NCI-H1930 (cell line): ENCODE measurements around the gene NDC1.
A peak's percentile ranks its signal among the peaks of the same experiment; 100 is the strongest.
"Not testable (repeated sequence)": the region's sequence is repeated elsewhere in the genome, so short reads cannot be mapped to it uniquely, and the experiment has no call there.

ENCODE experiments used
- DNase-seq, 2 experiments: peaks; one replicate each; lab custom pipeline; 2025; lab: John Stamatoyannopoulos, UW

The NDC1 gene, protein sequence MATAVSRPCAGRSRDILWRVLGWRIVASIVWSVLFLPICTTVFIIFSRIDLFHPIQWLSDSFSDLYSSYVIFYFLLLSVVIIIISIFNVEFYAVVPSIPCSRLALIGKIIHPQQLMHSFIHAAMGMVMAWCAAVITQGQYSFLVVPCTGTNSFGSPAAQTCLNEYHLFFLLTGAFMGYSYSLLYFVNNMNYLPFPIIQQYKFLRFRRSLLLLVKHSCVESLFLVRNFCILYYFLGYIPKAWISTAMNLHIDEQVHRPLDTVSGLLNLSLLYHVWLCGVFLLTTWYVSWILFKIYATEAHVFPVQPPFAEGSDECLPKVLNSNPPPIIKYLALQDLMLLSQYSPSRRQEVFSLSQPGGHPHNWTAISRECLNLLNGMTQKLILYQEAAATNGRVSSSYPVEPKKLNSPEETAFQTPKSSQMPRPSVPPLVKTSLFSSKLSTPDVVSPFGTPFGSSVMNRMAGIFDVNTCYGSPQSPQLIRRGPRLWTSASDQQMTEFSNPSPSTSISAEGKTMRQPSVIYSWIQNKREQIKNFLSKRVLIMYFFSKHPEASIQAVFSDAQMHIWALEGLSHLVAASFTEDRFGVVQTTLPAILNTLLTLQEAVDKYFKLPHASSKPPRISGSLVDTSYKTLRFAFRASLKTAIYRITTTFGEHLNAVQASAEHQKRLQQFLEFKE

DNA sequence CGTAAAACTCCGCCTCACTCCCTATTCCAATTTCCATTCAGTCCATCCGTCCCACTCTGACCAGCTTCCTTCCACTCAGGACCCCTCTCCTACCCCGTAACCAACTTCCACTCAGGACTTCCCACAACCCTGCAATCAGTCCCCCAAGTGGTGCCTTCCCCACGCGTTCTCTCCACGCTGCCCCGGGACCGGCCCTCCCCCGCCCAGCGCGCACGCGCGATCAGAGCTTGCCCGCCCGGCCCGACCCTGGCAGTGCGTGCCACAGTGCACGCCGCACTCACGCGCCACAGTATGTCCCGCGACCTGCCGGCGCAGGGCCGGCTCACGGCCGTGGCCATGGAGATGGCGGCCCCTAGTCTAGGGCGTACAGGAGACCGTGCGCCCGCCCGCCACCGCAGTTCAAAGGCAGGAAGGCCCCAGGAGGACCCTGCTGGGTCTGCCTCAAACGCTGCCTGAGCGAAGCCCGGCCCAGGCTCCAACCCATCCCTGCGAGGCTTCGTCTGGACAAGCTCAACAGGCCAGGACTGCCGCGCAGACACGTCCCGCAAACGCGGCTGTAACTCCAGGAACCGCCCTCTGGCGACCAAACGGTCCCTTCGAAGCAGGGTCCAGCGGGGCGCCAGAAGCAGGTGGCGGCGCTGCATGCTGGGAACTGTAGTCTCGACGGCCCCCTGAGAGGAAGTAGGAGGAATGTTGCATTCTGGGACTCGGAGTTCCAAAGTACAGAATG lies at the start of gene NDC1:
NDC1 (minus strand) TSS at position 373 of the 730 bp plus-strand sequence; CDS start at position 338, 35 bp downstream.
- DNase-seq: peak; percentile 92 to 94

DNA sequence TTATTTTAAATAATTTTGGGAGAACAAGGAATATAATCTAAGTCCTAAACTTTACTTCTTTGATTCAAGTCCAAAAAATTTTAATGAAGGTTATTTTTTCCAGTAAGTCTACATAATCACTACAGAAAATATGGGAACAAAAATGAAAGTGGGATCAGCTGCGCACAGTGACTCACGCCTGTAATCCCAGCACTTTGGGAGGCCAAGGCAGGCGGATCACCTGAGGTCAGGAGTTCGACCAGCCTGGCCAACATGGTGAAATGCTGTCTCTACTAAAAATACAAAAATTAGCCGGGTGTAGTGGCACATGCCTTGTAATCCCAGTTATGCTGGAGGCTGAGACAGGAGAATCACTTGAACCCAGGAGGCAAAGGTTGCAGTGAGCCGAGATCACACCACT lies 45.5 kb upstream of the NDC1 start:
- DNase-seq: not testable (repeated sequence)

DNA sequence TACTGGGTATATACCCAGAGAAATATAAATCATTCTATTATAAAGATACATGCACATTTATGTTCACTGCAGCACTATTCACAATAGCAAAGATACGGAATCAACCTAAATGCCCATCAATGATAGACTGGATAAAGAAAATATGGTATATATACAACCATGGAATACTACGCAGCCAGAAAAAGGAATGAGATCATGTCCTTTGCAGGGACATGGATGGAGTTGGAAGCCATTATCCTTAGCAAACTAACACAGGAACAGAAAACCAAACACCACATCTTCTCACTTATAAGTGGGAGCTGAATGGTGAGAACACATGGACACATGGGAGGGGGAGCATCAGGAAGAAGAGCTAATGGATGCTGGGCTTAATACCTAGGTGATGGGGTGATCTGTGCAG lies 43.8 kb upstream of the NDC1 start:
- DNase-seq: not testable (repeated sequence)

DNA sequence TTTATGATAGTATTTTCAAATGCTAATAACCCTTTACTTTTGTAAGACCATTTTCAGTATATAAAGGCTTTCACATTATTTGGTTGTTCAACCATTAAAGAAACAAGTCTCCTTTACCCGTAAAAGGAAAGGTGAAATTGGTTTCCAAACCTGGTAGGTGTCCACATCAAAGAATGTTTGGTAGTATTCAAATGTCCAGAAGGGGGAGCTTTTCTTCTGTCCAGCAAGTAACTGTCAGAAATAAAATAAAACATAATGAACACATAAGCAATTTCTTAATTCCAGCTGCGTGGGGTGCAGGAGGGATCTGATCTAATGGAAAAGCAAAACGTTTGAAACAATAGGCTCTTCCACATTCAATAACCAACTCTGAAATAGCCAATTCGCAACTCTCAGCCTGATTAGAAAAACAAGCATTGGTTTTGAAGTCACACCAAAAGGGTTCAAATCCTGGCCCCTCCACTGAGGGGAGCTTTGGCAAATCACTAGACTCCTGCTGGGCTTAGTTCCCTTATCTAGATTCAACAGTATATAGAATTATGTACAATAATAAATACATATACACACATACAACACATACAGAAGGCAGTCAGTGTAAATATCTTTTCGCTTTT lies 40.5 kb upstream of the NDC1 start:
- DNase-seq: peak; percentile 12 to 17

DNA sequence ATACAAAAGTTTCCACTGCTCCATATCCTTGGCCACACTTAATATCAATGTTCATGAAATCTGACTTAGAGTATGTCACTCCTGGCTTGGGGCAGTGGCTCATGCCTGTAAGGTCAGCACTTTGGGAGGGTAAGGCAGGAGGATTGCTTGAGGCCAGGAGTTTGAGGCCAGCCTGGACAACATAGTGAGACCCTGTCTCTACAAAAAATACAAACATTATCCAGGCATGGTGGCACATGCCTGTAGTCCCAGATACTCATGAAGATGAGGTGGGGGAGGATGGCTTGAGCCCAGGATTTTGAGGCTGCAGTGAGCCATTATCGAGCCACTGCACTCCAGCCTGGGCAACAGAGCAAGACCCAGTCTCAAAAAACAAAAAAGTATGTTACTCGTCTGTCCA lies 37.1 kb upstream of the NDC1 start:
- DNase-seq: not testable (repeated sequence)

DNA sequence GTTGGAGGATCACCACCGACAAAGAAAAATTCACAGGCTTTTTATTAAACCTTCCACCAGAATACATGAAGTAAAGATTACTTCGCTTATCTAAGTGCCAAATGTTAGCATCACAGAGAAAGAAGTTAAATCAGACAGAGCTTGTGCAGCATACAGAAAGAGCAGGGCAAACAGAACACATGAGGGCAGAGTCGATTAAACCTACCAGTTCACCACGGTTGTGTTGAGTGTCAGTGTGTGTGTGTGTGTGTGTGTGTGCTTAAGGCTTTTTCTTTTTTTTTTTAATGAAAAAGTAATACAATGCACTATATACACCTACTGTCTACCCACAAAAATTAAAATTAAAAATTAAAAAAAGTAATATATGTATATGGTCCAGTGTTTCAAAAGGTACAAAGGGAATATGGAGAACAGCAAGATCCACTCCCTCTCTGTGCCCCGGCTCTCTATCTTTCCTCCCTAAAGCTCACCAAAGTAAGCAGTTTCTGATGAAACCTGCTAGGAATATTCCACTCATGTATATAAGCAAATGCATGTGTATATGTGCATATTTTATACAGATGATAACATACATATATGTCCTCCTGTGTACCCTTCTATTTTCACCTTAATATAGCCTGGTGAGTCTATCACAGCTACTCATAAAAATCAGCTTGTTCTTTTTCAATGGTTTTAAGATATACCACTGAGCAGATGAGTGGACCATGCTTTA lies 33.8 kb upstream of the NDC1 start:
- no peak for DNase-seq

DNA sequence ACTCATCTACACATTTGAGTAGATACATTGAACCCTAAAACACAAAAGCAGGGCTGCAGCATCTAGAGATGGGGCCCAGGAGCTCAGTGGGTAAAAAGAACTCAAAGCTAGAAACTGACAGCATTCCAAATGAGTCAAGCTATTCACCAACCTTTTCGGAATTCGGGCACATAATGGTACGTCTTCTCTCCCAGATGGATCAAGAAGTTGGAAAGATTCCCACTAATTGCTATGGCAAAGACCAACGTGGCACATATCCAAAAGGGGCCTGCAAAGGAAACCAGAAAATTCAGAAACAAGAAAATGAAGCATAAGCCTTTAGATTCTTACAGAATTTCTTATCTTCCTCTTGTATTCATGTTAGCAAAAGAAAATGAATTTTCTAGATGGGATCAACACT lies 33.1 kb upstream of the NDC1 start:
- no peak for DNase-seq

DNA sequence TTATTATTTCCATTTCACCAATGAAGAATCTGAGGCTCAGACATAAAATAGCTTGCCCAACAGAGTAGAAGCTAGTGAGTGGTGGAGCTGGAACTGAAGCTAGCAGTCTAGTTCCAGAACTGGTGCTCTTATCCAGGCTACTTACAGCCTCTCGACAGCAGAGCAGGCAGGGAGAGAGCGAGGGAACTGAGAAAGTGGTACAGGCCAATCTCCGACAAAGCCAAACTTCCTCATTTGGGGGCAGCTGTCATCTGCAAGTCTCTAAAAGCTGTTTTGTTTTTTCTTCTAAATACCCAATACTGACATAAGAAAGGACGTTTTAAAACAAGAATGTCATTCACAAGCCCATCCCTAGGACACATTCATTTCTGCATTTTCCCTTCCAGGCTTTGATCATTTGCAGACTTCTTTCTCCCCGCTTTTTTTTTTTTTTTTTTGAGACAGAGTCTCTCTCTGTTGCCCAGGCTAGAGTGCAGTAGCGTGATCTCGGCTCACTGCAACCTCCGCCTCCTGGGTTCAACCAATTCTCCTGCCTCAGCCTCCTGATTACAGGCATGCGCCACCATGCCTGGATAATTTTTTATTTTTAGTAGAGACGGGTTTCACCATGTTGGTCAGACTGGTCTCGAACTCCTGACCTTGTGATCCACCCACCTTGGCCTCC lies 31.5 kb upstream of the NDC1 start:
- no peak for DNase-seq

DNA sequence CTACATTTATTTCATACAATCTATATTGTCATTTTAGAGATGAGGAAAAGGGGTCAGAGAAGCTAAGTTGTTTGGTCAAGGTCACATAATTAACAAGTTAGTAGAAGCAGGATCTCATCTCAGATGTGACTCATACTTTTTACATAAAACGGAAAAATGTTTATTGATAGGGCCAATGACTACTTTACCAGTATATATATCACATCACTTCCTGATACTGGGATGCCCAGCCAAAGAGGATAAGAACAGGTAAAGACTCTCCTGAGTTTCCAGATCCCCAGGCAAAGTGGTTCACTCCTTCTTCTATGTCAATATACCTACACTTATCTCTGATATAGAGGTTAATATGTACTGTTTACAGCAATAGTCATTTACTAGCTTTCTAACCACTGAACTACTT lies 30.5 kb upstream of the NDC1 start:
- no peak for DNase-seq

DNA sequence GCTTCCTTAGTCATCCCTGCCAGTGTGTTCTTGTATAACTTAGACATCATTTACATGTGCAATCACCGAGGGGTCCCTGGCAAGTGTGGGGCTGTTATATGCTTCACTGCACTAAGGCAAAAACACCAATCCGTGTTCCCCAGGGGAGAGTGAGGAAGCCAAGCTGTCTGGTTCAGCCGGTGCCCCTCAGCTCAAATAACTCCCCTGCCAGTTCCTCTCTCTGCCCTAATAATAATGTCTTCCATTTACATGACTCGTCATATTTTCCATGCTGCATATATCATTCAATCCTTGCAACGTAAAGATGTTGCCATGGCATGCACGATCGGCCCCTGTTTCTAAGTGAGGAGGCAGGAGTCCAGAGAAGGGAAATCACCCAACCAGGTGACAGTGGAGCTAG lies 24.4 kb upstream of the NDC1 start:
- no peak for DNase-seq

DNA sequence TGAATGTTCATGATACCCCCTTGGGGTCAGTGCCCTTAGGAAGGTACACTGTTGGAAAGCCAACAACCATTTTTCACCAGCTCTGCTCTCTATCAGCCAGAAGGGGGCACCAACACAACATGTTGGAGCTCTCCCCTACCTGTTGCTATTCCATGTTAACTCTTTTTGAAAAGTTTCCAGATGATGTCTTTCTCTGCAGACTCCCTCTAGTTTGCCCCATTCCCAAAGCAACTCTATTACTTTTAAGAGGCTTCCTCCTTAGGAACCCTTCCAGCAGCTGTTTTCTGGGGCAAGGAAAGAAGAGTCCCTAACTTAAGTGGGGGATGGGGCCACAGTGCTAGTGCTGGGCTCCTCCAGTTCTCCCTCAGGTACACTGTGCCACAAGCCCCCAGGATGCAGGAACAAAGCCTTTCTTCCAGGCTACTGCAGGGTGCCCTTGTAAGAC lies 22.9 kb upstream of the NDC1 start:
- peak; percentile 11 to 39 for DNase-seq

DNA sequence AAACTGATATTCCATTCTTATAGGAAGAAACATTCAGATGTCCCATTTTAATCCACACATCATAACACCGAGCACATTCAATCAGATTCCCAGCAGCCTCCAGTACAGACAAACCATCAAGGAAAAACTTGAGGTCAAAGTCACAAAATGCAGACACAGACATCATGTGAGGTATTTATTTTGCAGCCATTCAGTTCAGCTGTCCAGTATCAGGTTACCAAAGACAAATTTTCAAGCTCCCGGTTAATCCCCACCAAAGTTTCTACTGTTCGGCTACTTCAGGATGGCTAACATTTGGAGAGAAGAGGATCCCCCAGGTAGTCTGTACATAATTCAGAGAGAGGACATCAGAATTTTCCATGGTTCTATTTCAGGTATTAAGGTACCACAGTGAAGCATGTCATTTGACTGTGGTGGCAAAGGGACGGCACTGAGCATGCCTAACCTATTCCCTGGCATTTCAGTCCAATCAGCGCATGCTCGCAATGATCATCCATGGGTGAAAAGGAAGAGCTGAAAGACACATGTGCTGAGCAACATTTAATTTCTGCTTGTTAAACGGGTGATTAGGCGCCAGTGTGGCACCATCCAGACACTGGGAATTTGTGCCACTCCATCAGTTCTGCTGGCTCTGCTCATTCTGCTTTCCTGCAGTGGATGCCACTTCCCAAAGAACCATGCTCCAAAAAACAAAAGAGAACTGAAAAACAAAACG lies 13.6 kb upstream of the NDC1 start:
- no peak for DNase-seq

DNA sequence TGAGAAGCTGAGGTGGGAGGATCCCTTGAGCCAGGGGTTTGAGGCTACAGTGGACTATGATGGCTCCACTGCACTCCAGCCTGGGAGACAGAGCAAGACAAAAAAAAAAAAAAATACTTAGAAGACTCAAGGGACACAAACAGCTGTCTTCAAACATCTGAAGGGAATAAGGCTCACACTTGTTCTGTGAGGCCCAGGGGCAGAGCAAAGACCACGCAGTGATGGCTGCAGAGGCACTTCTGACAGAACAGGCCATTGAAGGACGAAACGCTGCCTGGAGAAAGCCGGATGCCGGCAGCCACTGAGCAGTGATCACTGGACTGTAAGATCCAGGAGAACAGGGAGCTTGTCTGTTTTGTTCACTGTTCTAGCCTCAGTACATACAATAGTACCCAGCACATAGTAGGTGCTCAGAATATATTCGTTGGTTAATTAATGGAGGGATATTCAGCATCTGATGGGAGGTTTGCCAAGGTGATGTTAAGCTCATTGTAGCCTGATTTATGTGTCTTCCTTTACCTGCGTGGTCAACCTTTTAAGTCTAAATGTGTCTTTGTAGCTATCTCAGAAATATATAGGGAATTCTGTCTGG lies 12.1 kb upstream of the NDC1 start:
- no peak for DNase-seq

DNA sequence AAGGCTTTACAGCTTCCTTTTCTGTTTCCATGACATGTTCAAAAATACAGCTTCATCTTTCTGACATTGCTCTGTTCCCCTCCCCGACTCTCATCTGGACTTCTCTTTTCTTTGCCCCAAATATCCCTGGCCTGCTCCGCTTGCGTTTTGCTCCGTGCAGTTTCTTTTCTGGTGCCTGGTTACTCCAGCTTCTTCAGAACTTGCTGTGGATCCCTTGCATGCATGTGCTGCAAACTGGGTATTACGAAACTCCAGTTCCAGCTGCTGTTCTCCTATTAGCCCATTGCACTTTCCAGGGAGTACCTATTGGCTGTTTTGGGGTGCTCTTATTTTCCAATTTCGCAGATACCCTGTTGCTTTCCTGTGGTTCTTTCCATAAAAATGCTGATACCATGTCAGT lies 9.9 kb upstream of the NDC1 start:
- DNase-seq: no peak

DNA sequence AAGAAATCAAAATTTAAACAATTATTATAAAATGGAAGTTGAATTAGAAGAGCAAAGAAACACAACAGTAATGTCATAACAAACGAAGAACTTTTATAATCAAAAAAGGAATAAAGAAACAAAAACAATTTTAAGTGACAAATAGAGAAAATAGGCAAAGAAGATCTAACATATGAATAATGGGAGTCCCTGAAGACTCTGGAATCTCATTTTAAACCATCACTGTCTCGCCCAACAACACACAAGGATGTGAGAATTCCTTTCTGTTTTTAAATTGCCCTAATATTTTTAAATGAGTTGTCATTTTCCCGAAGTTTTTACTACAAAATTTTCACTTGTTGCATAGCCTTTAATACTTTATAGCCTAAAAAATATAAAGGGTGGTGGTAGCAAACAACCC lies 4.3 kb upstream of the NDC1 start:
- DNase-seq: no peak

DNA sequence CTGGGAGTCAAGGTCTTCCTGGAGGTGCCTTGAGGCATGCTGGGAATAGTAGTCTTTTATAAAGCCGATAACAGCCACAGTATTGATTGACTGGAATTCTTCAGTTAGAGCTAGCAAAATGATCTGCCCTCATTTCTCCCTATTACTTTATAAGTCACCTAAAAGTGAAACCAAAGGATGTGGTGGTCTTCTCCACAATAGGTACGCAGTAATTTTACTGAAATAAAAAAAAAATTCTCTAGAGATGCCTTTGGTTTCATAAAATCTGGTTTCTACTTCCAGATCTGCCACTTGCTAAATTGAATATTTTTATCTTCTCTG lies 518 bp upstream of the NDC1 start:
- no peak for DNase-seq

DNA sequence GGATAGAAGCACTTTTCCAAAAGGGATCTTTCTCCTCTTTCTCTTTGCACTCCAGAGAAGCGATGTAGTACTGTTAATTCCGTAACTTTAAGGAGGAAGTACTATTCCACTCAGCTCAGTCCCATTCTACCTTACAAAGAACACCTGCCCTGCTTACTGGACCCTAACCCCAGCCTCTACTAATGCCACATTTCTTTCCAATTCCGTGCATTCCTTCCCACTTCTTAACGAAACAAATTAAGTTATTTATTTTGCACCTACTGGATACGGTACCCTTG lies 511 bp downstream of the NDC1 start:
- no peak for DNase-seq

DNA sequence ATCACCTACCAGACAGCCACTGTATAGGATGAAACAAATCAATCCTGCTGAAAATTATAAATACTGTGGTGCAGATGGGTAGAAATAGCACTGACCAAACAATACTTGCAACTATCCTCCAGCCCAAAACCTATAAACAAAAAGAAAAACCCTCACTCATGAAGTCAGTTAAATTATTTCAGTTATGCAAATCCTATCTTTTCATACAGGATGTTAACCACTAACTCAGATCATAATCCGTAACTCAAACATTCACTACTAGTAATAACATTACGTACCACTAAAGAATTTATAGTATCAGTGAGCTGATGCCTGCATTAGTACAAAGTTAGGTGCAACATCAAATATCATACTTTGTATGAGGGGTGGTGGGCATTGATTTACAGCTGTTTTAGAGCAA lies 2.6 kb downstream of the NDC1 start:
- no peak for DNase-seq

DNA sequence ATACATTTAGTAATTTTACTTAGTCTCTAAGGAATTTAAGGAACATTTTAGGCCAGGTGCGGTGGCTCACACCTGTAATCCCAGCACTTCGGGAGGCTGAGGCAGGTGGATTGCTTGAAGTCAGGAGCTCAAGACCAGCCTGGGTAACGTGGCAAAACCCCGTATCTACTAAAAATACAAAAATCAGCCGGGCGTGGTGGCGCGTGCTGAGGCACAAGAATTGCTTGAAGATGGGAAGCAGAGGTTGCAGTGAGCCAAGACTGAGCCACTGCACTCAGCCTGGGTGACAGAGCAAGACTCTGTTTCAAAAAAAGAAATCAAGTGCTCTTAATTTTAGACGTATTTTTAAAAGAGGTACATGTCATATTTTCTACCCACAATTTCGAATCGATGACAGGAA lies 3.3 kb downstream of the NDC1 start:
- no peak for DNase-seq

DNA sequence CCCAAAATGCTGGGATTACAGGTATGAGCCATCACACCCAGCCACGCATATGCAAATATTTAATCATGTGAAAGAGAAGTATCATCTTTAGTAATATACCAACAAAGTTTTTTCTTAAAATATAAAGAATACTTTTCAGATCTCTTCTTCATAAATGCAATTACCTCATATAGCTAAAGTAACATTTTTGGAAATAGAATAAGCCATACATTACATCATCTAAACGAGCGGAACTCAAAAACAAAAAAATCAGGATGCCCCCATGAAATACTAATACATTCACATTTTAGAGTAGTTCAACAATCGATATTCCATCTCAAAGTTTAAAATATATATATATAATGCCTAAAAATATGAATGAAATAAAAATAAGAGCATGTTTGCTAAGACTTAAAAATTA lies 4.7 kb downstream of the NDC1 start:
- no peak for DNase-seq

DNA sequence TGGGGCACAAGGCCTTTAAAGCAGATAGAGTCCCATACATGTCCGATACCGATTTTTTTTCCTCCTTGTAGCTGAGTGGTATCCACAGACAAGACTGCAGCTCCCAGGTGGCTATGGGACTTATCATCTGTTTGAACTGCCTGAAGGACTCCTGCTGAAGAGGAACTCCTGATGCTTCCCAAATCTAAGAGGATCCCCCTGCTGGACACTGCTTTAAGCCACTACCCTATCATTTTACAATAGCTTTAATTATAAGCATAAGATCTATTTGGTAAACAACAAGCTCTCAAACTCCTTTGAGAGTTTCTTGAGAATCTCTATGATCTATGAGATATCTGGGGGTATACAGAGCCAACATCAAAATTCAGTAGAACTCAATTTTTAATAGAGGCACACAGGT lies 11.7 kb downstream of the NDC1 start:
- no peak for DNase-seq
